ENCODE results near the gene NOS2. TPM values are rescaled to one million over a fixed set of nuclear protein-coding genes. Genes with fewer than 3 reads are reported as not detected.

Gene NOS2
- total RNA-seq, 1 donor from 2014 or later: not detected

DNA sequence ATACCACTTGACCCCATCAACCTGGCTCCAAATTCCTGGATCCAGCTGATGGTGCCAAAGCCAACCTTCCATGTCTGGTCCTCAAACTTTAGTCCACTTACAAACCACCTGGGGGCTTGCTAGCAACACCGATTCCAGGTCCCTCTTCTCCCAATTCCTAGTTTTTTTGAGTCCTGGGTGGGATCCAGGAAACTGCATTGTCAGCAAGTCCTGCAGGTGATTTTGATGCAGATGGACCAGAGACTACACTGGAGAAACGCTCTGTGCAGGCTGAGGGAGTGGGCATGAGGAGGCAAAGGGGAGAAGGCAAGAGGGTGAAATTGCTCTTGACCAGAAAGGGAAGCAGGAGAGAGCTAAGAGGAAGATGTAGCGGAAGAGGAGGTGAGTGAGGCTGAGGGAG, 21.0 kb upstream of the NOS2 start:
- intact Hi-C loops (cut with DNase I): no loop called here
- Histone ChIP-seq H3K4me1 (no peaks in the 10 kb centered on the region), H3K27me3 (no peaks in the 10 kb centered on the region), H3K9me3 (no peaks in the 10 kb centered on the region), H3K27ac (no peak overlapping the region), H3K36me3 (no peaks in the 10 kb centered on the region), H3K4me3 (no peak overlapping the region)
- TF ChIP-seq, protein P1, sequence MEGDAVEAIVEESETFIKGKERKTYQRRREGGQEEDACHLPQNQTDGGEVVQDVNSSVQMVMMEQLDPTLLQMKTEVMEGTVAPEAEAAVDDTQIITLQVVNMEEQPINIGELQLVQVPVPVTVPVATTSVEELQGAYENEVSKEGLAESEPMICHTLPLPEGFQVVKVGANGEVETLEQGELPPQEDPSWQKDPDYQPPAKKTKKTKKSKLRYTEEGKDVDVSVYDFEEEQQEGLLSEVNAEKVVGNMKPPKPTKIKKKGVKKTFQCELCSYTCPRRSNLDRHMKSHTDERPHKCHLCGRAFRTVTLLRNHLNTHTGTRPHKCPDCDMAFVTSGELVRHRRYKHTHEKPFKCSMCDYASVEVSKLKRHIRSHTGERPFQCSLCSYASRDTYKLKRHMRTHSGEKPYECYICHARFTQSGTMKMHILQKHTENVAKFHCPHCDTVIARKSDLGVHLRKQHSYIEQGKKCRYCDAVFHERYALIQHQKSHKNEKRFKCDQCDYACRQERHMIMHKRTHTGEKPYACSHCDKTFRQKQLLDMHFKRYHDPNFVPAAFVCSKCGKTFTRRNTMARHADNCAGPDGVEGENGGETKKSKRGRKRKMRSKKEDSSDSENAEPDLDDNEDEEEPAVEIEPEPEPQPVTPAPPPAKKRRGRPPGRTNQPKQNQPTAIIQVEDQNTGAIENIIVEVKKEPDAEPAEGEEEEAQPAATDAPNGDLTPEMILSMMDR (IDR thresholded peaks at IDR 0.05): no peak
- DNase-seq (ENCODE audit: low spot score in 2 of 2): no peak

DNA sequence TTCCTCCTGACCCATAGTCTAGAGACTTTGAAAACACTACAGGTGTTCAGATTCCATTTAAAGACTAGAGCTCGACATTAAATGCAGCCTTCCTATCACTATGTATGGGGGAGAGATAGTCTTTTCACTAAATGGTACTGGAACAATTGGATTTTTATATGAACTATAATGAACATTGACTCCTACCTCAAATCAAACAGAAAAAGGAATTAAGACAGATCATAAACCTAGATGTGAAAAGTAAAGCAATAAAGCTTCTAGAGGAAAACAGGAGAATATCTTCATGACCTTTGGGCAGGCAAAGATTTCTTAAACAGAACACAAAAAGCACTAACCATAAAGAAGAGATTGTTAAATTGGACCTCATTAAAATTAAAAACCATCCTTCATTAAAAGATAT, 18.8 kb upstream of the NOS2 start:
- H3K27ac ChIP-seq: peak overlapping the region in 1 of 2 donors; percentile 23
- no peaks in the 10 kb centered on the region for H3K9me3 ChIP-seq
- H3K4me1 ChIP-seq: no peaks in the 10 kb centered on the region
- TF ChIP-seq, protein P1 (IDR thresholded peaks at IDR 0.05): no peak
- DNase-seq (ENCODE audit: low spot score in 2 of 2): no peak
- intact Hi-C loops (cut with DNase I): no loop called here
- H3K27me3 ChIP-seq: no peaks in the 10 kb centered on the region
- no peaks in the 10 kb centered on the region for H3K36me3 ChIP-seq
- no peak overlapping the region for H3K4me3 ChIP-seq

DNA sequence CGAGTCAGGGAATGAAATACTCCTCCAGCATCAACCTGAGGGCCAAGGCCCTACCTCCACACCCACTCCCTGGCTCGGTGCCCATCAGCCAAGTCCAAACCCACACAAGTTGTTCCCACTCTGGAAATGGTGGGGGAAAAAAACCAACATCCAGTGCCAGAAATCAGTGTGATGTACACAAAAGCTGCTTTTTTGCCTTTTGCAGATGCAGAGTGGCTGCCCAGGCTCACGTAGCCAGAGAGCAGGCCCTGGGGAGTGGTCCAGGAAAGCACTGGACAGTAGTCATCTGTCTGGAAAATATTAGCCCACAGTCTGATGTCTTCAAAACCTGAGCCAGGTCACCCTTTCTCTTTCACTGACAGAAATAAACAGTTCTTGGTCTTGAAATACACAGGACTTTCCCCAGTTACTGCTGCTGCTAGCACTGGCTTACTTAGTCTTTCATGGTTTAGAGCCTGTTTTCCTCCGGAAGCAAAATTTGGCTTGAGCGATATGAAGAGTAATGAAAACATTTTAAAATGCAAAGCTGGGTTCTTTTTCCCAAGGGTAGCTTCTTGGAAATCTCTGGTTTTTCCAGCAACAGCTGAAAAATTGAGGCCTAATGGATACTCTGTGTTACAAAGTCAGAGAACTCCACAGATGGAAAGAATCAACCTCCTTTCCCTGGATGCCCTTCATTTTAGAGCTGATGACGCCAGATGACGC, 18.2 kb upstream of the NOS2 start:
- no peak for DNase-seq (ENCODE audit: low spot score in 2 of 2)
- peak overlapping the region in 1 of 2 donors; percentile 23 for H3K27ac ChIP-seq
- intact Hi-C loops (cut with DNase I): no loop called here
- TF ChIP-seq, protein P1 (IDR thresholded peaks at IDR 0.05): no peak
- H3K27me3 ChIP-seq: no peaks in the 10 kb centered on the region
- H3K4me1 ChIP-seq: no peaks in the 10 kb centered on the region
- no peaks in the 10 kb centered on the region for H3K9me3 ChIP-seq
- no peaks in the 10 kb centered on the region for H3K36me3 ChIP-seq
- H3K4me3 ChIP-seq: no peak overlapping the region

DNA sequence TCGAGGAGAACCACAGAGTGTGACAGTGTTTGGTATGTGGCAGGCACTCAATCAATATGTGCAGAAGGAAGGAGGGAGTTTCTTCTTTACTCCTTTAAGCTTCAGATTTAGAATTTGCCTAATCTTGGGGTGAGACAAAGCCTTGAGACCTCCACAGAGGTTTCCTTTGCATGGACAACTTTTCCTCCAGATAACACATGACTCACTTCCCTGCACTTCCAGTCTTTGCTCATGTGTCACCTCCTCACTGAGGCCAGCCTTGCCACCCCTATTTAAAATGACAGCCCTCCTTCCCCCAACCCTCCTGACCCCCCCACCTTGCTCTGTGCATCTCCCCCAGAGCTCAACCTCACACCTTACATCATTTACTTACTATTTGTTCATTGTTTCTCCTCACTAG, 17.4 kb upstream of the NOS2 start:
- no peaks in the 10 kb centered on the region for H3K9me3 ChIP-seq
- TF ChIP-seq, protein P1 (IDR thresholded peaks at IDR 0.05): no peak
- intact Hi-C loops (cut with DNase I): no loop called here
- H3K4me1 ChIP-seq: no peaks in the 10 kb centered on the region
- no peaks in the 10 kb centered on the region for H3K36me3 ChIP-seq
- H3K27ac ChIP-seq: no peak overlapping the region
- no peak for DNase-seq (ENCODE audit: low spot score in 2 of 2)
- no peak overlapping the region for H3K4me3 ChIP-seq
- no peaks in the 10 kb centered on the region for H3K27me3 ChIP-seq

DNA sequence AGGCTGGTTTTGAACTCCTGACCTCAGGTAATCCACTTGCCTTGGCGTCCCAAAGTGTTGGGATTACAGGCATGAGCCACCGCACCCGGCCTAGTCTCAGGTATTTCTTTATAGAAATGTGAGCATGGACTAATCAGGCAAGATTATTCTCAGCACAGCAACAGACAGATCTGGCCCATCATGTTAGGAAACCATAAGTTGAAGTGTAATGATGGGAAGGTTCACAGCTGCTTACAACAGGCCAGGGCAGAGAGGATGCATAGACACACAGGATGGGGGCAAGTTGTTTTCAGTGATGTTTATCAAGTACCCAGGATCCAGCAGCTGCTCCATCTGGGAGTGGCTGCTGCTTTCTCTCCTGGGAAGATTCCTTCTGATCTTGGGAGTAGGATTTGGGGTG, 16.6 kb upstream of the NOS2 start:
- no peak for DNase-seq (ENCODE audit: low spot score in 2 of 2)
- no peaks in the 10 kb centered on the region for H3K9me3 ChIP-seq

More for the DNA sequence above, 16.6 kb upstream of the NOS2 start:
- Histone ChIP-seq H3K4me1 (no peaks in the 10 kb centered on the region), H3K4me3 (no peak overlapping the region), H3K27me3 (no peaks in the 10 kb centered on the region), H3K36me3 (no peaks in the 10 kb centered on the region), H3K27ac (no peak overlapping the region)
- intact Hi-C loops (cut with DNase I): no loop called here
- TF ChIP-seq, protein P1 (IDR thresholded peaks at IDR 0.05): no peak
